DND-41 (cell line): ENCODE data around the gene LRRC10B.

Experiments
- EZH2 ChIP-seq: IDR thresholded peaks from 3 replicates; pipeline ENCODE4 v1.6.1; 2012; ENCODE audit warnings: borderline replicate concordance, low read depth, mild to moderate bottlenecking, moderate library complexity, low read length, inconsistent platforms; ENCODE audit not compliant: severe bottlenecking
- TF ChIP-seq, protein P1 (sequence below): IDR thresholded peaks from 2 replicates; pipeline ENCODE4 v1.5.1; 2012; ENCODE audit warnings: borderline replicate concordance, low read length, moderate library complexity, mild to moderate bottlenecking; ENCODE audit not compliant: poor library complexity, severe bottlenecking; ENCODE audit errors: extremely low read depth

GRCh38 chr11:61486779-61487178 is 21.8 kb upstream of the LRRC10B start:
- TF ChIP-seq, protein P1, sequence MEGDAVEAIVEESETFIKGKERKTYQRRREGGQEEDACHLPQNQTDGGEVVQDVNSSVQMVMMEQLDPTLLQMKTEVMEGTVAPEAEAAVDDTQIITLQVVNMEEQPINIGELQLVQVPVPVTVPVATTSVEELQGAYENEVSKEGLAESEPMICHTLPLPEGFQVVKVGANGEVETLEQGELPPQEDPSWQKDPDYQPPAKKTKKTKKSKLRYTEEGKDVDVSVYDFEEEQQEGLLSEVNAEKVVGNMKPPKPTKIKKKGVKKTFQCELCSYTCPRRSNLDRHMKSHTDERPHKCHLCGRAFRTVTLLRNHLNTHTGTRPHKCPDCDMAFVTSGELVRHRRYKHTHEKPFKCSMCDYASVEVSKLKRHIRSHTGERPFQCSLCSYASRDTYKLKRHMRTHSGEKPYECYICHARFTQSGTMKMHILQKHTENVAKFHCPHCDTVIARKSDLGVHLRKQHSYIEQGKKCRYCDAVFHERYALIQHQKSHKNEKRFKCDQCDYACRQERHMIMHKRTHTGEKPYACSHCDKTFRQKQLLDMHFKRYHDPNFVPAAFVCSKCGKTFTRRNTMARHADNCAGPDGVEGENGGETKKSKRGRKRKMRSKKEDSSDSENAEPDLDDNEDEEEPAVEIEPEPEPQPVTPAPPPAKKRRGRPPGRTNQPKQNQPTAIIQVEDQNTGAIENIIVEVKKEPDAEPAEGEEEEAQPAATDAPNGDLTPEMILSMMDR = no peak
- no peak for TF ChIP-seq EZH2
